NCI-H1694 treated with DMSO at 0.1 percent for 48 hours (cell line): ENCODE measurements around the gene CNPPD1.
A peak's percentile ranks its signal among the peaks of the same experiment; 100 is the strongest.

Source experiments
- DNase-seq: peaks from one replicate; lab custom pipeline; 2025; lab: John Stamatoyannopoulos, UW

Gene CNPPD1

DNA sequence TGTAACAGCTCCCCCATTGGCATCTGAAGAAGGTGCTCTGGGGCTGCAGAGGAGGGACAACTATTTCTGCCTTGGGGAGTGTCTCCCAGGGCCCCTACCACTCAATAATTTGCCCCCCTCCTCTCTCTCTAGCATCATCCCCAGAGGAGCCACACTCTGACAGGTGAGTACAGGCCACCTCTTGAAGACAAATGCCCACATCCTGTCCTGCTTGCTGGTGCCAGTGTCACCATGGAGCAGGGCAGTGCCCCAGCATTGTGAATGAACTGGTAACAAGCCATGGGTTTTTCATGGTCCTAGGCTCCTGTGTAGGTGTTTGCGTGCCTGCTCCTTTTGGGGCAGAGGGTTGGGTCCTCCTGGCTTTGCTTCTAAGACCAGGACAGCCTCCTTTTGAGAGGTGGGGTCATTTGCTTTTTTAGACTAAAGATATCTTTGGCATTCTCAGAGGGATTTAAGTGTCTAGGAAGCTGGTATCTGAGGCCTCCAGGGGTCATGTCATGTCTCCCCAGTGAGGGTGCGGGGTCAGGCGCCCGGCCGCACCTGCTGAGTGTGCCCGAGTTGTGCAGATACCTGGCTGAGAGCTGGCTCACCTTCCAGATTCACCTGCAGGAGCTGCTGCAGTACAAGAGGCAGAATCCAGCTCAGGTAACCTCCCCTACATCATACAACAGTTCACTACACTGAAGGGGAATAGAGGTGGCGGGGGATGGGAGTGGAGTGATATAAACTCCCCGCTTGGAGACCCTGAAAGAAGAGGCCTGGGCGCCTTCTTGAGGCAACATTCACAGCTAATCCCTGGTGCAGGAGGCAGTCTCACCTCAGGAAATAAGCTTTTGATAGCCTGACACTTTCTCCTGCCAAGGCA, 3.1 kb upstream of the CNPPD1 start:
- no peak for DNase-seq

DNA sequence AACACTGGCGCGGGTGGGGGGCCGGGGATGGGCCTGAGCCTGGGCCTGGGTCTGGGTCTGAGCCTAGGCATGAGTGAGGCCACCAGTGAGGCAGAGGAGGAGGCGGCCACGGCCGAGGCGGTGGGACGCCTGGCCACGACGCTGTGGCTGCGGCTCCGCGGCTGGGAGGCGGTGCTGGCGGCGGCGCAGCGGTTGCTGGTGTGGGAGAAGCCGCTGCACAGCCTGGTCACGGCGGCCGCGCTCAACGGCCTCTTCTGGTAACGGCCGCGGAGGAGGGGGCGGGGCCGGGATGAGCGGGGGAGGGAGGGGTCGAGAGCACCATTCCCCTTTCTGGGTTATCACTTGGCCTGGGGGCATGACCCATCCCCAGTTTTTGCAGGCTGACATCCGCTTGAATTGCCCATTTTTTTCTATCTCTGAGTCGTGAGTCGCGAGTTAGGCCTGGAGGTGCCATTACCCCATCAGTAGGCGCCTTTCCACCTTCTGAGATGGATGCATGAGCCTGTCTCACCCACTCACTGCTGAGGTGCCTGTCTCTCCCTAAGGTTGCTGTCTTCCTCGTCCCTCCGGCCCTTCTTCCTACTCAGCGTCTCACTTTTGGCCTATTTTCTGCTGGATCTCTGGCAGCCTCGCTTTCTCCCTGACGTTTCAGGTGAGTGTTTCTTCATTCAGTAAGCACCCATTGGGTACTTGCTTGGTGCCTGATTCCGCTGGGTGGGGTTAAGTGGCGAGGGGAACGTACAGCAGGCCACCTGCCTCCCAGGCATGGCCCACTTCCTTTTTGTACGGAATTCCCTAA, 1.9 kb upstream of the CNPPD1 start:
- DNase-seq, result no peak

DNA sequence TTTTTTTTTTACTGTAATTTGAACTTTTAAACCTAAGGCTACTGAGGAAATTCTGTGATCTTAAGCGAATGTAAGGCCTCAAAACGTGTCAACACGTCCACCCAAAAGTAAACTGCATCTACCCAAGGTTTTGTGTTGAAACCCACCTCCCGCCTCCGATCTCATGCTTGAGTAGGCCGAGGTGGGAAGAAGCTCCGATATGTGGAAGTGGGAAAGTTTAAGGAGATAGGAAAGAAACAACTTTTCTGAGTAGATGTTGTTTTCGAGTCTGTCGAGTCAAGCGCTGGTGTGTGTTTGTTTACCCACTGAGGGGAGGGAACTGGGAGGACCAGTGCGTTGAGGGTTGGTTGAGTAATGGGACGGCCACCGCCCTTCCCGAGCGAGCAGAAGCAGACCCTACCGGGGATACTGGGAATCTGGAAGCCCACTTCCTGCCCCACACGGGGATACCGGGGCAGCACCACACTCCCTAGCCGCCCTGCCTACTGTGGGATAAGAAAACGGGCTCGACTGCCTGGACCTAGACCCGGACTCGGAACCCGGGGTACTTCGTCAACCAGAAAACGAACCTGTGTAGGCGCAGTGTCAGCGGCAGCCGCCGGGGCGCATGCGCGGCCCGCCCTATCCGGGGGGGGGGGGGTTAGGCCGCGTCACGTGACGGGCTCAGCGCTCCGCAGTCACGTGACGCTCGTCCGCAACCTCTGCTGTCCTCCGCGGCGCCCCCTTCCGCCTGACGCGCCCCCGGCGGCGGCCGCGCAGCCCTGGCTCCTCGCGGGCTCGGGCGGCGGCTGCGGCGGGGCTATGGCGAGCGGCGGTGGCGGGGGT, 1.0 kb upstream of the CNPPD1 start, which contains the start of gene RETREG2:
TSS of gene RETREG2 (plus strand) at position 724 of the 825 bp plus-strand sequence. CDS start at position 802, 78 bp downstream.
- DNase-seq, result peak; percentile 77

DNA sequence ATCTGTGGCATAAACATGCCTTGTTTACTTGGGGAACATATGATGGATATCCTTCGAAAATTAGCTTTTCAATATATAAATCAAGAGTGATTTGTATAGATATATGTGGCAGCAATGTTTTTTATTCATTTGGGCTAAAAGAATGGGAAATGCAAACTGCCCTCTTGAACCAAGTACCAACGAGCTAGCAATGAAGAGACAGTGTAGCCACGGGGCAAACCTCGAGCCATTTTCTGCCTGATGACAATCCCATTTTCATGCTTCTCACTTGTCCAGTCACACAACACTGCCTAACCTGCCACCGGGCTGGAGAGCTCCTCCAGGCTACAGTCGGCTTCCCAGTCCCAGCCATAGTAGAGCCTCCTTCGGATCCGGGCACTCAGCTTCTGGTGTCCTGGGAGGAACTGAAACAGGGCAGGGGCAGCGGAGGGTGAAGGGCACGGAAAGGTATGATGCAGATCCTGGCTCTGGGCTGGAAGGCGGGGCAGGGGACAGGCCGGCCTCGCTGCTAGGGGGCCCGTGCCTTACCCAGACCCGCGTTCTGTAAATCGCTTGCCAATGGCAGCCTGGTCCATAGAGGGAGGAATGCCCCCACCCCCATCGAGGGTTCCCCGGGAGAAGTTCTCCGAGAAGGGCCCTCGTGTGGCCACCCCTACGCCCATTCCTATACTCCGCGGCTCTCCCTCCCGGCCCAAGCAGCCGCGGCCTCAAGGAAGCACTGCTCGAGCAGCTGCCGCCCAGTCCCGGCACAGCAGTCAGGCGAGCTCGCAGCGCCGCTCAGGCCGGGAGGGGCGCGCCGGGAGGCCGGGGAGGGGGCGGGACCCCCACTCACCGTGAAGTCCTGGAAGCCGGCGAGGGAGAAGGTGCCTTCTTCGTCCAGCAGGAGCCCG, 552 bp downstream of the CNPPD1 start:
- DNase-seq, result no peak

DNA sequence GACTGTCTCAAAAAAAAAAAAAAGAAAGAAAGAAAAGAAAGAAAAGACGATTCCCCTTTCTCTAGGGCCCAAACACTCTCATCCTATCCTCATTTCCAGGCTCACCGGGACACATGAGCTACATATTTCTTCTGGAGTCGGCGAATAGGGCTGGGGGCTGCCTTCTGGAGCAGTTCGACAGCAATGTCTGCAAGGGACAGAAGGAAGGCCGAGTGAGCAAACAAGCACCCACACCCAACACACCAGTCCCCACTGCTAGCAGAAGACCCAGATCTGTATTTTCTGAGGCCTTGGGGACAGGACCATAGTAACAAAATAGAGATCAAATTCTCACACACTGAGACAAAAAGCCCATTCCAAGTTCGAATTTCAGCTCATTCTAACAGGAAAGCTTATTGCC, 1.2 kb downstream of the CNPPD1 start:
- no peak for DNase-seq

DNA sequence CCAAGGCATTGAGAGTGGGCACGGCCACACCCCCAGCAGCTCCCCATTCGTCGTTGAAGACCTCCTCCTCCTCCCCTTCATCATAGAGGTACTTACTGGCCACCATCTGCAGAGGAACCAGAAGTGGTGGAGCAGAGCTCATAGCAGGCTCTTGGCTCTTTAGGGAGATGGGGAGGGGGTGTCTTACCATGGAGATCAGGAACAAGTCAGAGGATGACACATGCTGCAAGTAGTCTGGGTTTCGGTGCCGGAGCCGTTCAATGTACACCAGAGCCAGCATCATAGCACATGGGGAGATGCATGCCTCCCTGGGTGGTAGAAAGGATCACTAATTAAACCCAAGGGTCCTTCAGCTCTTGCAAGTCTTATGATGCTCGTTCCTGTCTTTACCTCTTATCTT, 1.9 kb downstream of the CNPPD1 start:
- no peak for DNase-seq

DNA sequence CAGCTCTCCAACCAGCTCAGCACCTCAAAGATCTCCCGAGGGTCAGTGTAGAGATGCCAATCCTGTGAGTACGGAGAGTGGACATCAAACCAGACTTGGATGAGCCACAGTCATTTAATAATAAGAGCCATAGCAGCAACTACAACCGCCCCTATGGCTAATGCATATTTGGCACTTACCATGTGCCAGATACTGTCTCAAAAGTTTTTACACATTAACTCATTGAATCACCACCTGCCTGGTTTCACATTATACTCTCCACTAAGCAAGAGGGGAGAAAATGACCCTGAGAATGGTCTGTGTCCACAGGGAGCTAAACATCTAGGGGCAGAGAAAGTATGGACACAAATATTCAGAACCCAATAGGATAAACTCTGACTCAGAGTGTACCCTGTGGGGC, 2.6 kb downstream of the CNPPD1 start:
- no peak for DNase-seq

DNA sequence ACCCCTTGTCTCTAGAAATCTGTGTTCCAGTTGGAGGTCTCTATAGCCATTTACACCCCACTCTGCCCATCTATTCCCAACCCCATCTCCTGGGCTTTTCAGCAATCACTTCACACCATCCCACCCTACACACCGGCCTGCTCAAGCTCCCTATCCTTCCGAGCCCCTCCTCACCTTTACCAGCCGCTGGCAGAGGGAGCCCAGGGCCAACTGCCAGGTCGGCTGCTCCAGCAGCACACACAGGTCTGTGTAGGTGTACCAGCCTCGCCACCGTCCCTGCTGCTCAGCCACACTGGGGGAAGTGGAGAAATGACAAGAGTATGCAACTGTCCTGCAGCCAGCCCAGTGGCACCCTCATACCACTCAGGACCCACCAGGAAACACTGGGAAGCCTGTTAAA, 3.5 kb downstream of the CNPPD1 start:
- no peak for DNase-seq

DNA sequence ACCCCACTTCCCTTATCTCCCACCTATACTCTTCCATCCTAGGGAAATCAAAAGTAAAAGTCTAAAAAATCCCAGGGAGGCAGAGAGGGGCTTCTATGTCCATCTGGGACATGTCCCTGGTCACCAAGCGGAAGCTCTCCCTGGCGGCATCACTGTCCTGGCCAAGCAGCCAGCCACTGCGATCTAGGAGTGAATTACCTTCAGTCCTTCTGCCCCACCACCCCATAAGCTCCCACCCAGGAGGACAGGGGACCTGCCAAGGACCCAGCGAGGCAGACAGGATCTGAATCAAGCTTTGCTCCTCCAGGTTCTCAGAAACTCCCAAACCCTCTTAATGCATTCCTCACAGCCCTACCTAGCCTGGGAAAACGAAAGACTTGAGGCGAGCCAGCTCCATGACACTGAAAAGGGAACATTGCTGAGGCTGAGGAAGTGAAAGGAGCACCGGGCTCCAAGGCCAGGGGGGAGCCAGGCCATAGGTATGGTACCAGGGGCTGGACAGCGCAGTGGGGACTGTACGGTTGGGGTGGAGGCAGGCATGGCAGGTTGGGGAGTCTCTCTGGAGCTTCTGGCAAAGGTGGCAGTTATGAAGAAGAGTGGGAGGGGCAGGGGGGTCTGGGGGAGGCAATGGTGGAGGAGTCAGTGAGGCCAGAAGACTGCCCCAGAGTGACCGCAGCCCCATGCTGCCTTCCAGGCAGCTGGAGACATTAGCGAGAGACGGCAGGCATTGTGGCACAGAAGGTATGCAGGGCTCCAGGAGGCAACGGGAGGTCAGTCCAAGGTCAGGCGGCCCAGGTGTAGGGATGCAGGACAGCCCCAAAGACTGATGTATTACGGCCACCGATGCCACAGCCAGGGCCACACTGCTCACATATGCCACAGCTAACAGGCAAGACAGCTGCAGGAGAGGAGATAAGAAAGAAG, 4.2 kb downstream of the CNPPD1 start:
- DNase-seq, result no peak

DNA sequence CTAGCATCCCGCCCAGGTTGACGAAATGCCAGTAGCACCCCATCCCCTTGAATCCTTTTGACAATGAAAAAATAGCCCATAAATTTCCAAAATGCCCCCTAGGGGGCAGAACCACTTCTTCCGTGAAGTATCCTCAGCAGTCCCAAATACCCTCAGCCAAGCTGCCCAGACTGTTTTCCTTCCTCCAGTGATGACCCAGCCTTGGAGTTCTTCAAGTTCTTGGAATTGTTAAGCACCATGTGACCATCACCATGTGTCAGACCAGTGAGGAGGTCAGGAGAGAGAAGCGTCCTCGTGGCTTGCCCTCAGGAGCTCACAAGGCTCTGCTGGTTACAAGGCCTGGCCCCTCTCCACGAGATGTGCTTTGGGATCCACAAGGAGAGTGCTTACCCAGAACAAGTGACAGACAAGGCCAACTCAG, 5.5 kb downstream of the CNPPD1 start:
- peak; percentile 38 for DNase-seq

DNA sequence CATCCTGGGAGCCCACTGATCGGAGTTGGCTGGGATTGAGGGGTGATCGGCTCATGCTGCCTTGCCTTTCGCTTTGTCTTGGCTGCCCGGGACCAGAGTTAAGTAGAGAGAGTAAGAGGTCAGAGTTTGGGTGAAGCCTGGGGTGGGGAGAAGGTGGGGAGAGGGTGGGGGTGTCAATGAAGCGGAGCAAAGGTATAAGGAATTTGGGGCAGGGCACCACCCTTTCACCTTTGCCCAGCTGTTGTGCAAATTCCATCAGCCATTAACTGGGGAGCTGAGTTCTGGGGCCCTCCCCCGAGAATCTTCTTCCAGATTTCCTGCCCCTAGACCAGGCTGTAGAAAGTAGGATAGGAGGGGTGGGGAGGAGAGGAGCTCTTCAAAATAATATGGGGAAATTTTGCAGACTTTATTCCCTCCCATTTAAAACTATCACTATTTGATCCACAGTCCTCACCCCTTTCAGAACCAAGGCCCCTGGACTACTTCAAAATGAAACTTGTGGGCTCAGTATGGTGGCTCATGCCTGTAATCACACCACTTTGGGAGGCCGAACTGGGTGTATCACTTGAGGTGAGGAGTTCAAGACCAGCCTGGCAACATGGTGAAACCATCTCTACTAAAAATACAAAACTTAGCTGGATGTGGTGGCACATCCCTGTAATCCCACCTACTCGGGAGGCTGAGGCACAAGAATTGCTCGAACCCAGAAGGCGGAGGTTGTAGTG, 6.6 kb downstream of the CNPPD1 start, which contains the start of gene SLC23A3:
TSS of gene SLC23A3 (minus strand) at position 100 of the 725 bp plus-strand sequence. CDS start at position 55, 45 bp downstream.
- no peak for DNase-seq

DNA sequence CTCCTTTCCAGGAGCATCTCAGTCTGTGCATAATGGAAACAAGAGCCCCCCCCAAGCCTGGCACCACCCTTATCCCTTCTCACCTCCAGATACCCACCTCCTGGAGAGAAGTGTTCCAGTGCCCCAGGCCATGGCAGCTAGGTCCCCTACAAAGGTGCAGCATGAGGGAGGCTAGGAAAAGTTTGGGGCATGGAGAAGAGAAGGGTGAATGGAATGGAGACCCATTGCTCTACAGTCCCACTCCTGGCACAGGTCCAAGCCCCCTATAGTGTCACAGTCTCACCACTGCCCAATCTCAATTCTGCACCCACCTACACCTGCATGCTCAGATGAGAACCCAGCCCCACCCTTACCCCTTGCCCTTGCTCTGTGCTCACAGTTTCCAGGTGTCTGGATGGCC, 7.8 kb downstream of the CNPPD1 start:
- no peak for DNase-seq

DNA sequence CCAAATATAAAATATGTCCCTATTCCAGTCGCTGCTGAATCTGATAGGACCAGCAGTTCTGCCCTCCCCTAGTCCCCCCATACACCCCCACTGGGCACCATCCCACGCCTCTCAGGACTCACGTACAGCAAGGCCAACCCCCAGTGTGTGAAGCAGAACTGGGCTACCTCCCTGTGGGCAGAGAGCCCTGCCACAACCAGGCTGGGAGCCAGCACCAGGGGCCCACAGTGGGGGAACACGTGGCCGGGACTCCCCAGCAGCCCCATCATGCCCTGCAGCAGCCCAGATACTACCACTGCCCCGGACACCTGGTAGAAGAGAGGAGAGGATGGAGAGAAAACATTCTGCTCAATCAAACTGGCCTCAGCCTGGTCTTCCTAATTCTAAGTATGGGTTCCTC, 8.2 kb downstream of the CNPPD1 start:
- DNase-seq, result no peak

DNA sequence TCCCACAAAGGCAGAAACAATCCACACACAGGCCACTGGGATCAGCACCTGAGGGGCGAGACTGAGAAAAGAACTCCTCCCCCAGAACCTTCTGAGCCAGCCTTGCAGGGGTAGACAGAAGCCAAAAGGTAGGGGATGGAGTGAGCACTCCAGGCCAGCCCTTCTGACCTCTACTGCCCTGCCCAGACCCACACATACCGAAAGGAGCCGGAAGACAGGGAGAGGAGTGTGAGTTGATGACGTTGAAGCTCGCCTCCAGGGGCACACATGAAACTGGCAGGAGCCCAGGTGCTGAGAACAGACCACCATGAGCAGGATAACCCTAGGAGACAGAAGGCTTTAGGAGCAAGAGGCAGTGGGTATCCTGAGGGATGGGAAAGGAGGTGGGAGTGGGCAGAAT, 8.7 kb downstream of the CNPPD1 start:
- no peak for DNase-seq

DNA sequence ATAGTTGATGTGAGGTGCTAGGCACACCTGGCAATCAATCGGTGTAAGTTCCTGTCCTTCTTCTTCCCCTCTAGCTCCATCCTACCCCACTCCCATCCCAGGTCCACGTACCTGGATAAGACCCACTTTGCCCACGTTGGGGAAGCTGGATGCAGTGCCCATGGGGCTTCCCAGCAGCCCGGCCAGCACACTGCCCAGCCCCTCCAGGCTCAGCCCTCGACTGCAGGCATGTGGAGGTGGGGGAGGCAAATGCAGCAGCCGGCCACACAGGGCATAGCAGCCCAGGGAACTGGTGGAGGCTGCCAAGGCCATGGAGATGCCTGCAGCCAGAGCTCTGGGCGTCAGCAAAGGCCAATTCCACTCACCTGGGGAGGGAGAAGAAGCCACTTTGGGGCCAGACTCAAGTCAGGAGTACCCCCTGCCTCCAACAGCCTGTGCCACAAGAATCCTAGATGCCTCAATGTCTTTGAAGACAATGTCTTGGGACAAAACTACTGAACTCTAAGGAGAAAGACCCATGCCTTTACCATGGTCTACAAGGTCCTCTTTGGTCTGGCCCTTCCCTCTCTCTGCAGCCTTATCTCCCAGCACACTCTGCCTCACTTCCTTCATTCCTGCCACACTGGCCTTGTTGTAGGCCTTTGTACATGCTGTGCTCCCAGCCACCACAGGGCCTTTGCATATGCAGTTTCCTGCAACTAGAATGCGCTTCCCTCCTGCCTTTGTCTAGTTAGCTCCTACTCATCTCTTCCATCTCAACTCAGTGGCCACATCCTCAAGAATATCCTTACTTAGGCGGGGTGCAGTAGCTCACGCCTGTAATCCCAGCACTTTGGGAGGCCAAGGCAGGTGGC, 11.4 kb downstream of the CNPPD1 start:
- no peak for DNase-seq

DNA sequence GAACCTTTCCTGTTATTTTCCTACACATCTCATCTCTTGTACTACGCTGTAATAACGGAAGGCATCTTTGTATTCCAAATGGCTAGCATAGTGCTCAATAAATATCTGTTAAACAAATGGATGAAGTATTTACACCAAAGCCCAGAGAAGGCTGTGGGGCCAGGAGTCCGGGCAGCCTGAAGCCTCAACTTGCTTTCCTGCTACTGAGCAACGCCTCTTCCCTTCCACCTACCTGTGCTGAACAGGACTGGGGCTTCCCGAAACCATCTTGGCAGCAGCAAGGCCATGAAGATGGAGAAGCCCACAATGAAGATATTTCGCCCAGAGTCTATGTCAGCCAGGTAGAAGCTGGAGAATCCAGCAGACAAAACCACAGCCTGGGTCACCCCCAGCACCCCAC, 13.6 kb downstream of the CNPPD1 start:
- no peak for DNase-seq

DNA sequence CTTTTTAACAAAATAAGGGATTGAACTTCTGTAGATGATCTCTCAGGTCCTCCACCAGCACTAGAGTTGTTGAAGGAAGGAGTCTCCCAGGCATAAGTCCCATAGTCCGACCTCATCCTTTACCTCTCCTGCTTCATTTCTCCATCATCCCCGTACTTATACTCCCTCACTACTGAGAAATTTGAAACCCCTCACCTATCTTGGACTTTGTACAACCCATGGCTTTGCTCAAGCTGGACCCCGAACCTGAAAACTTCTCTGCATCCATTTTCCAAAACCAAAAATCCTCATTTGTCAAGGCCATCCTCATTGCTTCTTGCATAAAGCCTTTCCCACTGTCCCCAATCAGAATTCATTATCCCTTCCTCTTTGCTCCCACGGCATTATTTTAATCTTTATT, 15.6 kb downstream of the CNPPD1 start:
- no peak for DNase-seq
